Muscle layer of colon (tissue), 2 donors: ENCODE results near the gene KCNIP1.

Experiments
- H3K27ac ChIP-seq: one replicate; pipeline ENCODE4 v1.7.0; 2013; ENCODE audit warnings: low read depth, mild to moderate bottlenecking, low read length, moderate library complexity
- H3K27me3 ChIP-seq, 2 donors: one replicate each; pipeline ENCODE4 v1.7.0; 2013; ENCODE audit warnings: low read length in 2 of 2, mild to moderate bottlenecking in 2 of 2; ENCODE audit not compliant: insufficient read depth in 2 of 2, control insufficient read depth in 1 of 2
- H3K36me3 ChIP-seq: one replicate; pipeline ENCODE4 v1.7.0; 2013; ENCODE audit warnings: mild to moderate bottlenecking, low read length; ENCODE audit not compliant: insufficient read depth
- H3K4me1 ChIP-seq: one replicate; pipeline ENCODE4 v1.7.0; 2013; ENCODE audit warnings: mild to moderate bottlenecking, low read length; ENCODE audit not compliant: insufficient read depth
- H3K4me3 ChIP-seq, 2 donors: one replicate each; pipeline ENCODE4 v1.7.0; 2013; ENCODE audit warnings: low read length in 2 of 2, low read depth in 1 of 2, mild to moderate bottlenecking in 1 of 2, moderate library complexity in 1 of 2
- H3K9ac ChIP-seq: one replicate; pipeline ENCODE4 v1.7.0; 2013; ENCODE audit warnings: low read length
- H3K9me3 ChIP-seq: one replicate; pipeline ENCODE4 v1.7.0; 2013; ENCODE audit warnings: mild to moderate bottlenecking, low read length
- donor health status: abdominal sarcoma.
- donor health status: Adenocarcinoma of cecum.

Gene KCNIP1

DNA sequence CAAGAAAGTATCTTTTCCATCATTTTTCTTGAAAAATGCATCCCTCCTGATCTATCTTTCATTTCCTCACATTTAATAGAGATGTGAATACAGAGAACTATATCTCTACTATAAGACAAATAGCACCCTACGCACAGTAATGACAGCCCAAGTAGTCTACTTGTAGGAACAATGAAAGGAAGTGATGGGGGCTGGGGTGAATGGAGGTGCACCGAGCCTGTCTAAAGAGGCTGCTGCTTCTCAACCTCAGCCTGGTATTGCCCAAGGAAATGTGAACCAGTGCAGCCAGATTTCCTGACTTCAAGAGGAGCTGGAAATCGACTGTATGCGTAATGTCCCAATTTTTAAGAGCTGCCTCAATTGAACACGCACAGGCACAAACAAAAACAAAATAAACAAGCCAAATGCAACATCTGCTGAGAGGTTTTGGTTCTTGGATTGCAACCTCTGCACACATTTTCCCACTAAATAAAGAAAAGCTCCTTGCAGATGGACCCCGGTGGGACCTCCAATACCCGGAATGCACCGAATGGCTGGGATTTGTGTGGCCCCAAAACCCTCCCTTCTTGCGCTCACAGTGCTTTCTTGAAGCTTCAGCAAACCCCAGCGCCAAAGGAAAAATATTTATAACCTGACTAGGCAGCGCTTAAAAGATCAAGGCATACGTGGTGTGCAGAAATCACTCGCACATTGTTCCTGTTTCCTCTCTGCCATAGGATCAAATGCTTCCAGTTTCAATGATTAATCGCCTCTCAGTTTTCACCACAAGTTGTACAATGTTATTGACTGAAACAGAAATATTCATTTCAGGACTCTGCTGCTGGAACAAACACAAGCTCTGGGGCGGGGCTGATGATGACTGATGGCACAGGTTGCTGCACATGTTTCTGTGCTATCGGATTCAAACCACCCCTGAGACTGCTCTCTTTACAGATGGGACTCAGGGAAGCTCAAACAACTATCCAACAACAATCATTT, 68.3 kb downstream of the KCNIP1 start:
- H3K27me3 ChIP-seq = peaks cover 0 to 4% of the 10 kb centered on the region in 2 donors
- H3K36me3 ChIP-seq = no peaks in the 10 kb centered on the region
- H3K9ac ChIP-seq = no peak overlapping the region
- no peak overlapping the region for H3K4me3 ChIP-seq
- H3K9me3 ChIP-seq = peaks cover 8% of the 10 kb centered on the region
- no peak overlapping the region for H3K27ac ChIP-seq
- H3K4me1 ChIP-seq = no peaks in the 10 kb centered on the region

DNA sequence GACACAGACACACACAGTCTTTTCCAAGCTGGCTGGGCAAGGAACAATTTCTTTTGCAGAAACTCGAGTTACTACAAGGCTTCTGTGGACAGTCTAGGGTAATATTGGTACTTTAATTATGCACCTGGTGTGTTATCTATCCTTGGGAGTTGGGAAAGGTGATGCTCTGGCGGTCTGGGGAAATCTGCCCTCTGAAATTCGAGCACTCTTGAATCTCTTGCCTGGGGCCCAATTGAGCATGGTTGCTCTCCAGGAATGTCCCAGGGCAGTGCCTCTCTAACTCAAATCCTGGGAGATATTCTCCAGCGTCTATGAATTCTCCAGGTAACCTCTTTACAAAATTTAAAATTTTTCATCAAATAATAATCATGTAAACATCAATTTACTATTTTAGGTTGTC, 69.3 kb downstream of the KCNIP1 start:
- Histone ChIP-seq H3K27ac (no peak overlapping the region), H3K4me1 (no peaks in the 10 kb centered on the region), H3K27me3 (peaks cover 0 to 4% of the 10 kb centered on the region in 2 donors), H3K36me3 (no peaks in the 10 kb centered on the region), H3K4me3 (no peak overlapping the region), H3K9ac (no peak overlapping the region), H3K9me3 (peaks cover 8% of the 10 kb centered on the region)

DNA sequence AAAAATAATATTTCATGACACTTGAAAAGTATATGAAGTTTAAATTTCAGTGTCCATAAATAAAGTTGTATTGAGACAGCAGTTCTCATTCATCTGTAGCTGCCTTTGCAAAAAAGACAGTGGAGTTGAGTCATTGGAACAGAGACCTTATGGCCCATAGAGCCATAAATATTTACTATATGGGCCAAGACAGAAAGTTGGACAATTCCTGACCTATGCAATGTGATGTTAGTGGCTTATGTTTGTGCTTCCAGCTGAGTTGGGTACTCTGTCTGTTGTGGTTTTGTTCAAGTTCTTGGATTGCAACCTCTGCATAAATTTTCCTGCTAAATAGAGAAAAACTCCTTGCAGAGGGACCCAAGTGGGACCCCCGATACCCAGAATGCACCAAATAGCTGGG, 69.8 kb downstream of the KCNIP1 start:
- Histone ChIP-seq H3K9ac (no peak overlapping the region), H3K27me3 (peaks cover 0 to 4% of the 10 kb centered on the region in 2 donors)

DNA sequence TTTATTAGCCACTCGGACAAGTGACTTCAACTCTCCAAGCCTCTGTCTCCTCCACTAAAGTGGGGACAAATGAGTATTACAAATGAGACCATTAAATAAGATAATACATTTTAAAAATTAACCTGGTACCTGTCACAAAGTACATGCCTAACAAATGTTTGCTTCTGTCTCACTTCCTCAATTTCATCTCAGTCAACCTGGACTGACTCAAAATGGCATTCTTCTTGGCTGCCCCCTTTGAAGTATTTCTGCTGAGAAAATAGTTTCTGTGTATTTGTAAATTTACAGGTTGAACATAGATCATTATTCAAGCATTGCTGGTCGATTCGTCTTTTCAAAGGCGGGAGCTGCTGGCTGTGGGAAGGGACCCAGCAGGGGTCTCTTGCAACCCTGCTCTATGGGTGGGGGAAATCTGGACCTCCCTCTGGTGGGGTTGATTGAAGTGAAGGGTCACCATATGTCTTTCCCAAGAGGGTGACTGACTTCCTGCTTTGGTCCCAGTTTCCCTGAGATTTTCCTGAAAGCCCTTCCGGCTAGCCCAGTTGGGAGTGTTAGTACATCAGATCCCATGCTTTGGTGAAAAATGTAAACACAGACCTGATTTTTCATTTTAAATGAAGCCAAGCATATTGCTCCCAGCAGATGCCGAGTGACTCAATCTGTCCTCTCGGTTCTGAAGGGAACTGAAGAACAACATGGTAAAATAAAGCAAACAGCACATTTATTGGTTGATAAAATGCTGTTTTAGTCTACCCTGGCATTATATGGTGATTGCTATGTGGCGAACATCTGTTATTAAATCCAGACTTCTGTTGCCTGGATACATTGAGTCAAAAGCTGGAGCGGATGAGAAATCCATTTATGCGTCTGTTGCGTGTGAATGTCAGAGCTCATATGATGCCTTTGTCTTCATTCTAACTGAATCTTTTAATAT, 73.0 kb downstream of the KCNIP1 start:
- Histone ChIP-seq H3K4me1 (no peaks in the 10 kb centered on the region), H3K4me3 (no peak overlapping the region), H3K36me3 (no peaks in the 10 kb centered on the region), H3K9ac (no peak overlapping the region), H3K27ac (no peak overlapping the region), H3K27me3 (no peaks in the 10 kb centered on the region), H3K9me3 (peaks cover 8% of the 10 kb centered on the region)

More for the DNA sequence above, 69.8 kb downstream of the KCNIP1 start:
- Histone ChIP-seq H3K9me3 (peaks cover 8% of the 10 kb centered on the region), H3K36me3 (no peaks in the 10 kb centered on the region), H3K4me1 (no peaks in the 10 kb centered on the region), H3K4me3 (no peak overlapping the region), H3K27ac (no peak overlapping the region)

DNA sequence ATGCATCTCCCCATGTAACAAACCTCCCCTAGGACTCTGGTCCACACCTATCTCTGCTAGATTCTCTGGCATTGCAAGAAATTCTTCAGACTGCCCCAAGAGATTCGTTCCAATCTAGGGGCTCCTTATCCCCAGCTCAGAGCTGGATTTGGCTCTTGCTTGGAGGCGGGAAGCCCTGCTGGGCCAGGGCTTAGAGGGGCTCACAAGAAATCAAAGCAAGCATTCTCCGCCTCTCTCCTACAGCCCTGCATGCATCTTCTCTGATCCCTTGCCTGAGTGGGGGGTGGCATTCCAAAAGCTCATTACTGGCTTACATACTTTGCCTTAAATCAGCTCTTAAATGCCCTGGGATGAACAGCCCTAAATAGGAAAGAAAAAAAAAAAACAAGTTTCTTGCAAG, 75.8 kb downstream of the KCNIP1 start:
- Histone ChIP-seq H3K4me1 (no peaks in the 10 kb centered on the region), H3K36me3 (no peaks in the 10 kb centered on the region), H3K27me3 (no peaks in the 10 kb centered on the region), H3K27ac (no peak overlapping the region), H3K9me3 (peaks cover 8% of the 10 kb centered on the region), H3K9ac (no peak overlapping the region), H3K4me3 (no peak overlapping the region)

DNA sequence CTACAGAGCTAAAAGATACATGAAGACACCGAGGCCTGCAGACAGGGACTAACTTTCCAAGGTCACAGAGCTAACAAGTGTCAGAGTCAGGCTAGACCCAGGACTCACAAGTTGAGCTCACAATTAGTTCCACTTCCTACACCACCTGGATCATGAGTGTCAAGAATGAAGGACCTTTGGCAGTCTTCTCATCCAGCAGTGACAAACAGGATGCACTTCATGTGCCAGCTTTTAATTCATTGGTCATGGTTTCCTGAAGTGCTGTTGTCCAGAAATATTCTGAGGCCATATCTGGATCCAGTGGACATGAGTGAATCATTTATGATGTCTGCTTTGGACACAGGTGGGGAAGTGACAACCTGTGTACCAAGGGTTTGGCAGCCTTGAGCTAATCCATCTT, 77.4 kb downstream of the KCNIP1 start:
- Histone ChIP-seq H3K9ac (no peak overlapping the region), H3K27ac (no peak overlapping the region), H3K36me3 (no peaks in the 10 kb centered on the region), H3K4me1 (no peaks in the 10 kb centered on the region), H3K9me3 (peaks cover under 1% of the 10 kb centered on the region), H3K27me3 (no peaks in the 10 kb centered on the region), H3K4me3 (no peak overlapping the region)

DNA sequence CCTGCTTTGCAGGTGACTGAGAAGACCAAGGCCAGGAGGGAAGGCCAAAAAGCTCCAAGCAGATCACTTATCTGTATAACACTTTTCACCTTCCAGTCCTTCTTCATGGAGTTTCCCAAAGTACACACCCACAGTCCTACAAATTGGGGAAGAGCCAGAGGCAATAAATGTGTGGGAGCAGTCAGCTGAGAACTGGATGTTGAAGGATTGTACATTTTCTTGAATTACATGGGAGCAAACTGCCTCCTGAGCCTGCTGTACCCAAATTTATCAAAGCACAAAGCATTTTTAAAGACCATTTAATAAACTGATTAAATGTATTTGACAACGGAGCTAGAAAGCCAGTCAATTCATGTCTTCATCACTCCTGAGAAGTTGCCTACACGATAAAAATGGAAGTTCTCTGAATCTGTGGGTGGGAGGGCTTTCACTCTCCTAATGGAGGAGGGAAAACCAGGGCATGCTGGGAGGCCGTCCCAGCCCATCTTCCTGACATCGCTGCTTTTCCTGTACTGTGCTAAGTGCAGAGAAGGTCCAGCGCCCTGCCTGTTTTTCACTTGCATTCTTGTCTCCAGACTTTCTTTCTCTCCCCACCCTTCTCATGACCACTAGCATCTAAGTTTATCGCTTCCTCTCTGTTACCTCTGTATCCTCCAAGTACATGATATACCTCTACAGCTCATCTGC, 79.0 kb downstream of the KCNIP1 start:
- H3K9me3 ChIP-seq = no peaks in the 10 kb centered on the region
- no peaks in the 10 kb centered on the region for H3K36me3 ChIP-seq
- H3K9ac ChIP-seq = no peak overlapping the region
- H3K27me3 ChIP-seq = no peaks in the 10 kb centered on the region
- H3K27ac ChIP-seq = no peak overlapping the region
- no peaks in the 10 kb centered on the region for H3K4me1 ChIP-seq
- no peak overlapping the region for H3K4me3 ChIP-seq

DNA sequence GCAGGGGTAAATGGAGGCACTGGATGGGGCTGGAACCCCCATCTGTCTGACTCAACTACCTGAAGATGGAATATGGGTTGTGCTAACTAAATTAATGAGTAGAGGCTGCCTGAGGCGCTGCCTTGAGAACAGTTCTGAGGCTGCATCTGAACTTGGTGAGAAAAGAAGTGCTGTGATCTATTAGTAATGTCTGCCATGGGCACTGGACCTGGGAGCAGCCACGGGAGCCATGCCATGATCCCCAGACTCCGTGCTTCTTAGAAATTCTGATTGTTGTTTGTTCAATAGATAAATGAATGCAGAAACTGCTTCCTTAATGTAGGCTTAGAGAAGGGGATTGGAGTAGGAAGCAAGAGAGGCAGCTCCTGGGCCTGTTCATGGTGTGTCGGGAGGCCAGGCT, 80.2 kb downstream of the KCNIP1 start:
- Histone ChIP-seq H3K4me1 (no peaks in the 10 kb centered on the region), H3K4me3 (no peak overlapping the region), H3K36me3 (no peaks in the 10 kb centered on the region), H3K9ac (no peak overlapping the region), H3K27ac (no peak overlapping the region), H3K9me3 (no peaks in the 10 kb centered on the region), H3K27me3 (no peaks in the 10 kb centered on the region)

DNA sequence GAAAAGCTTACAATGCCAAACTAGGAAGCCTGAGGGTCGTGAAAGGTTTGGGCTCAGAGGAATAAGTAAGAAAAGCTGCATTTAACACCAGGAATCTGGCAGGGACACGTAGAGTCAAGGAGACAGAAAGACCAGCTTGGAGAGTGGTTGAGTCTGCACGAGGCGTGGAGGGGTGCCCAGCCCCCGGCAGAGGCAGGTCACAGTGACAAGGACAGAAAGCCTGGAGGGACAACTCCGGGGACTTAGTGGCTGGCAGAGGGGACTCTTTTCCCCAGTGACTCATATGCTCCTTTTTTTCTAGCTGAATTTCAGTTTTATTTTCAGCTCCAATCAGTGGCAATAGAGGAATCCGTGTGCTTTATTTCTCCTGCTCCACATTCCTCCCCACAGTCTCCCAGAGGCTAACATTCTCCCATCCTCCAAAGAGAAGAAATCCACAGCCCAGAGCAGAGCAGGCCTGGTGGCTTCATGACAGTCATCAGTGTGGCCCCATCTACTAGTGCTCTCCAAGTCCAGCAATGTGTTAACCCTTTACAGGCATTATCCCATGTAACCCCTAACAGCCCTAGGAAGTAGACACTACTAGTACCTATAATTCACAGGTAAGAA, 80.7 kb downstream of the KCNIP1 start:
- H3K36me3 ChIP-seq = no peaks in the 10 kb centered on the region
- no peaks in the 10 kb centered on the region for H3K4me1 ChIP-seq
- H3K4me3 ChIP-seq = no peak overlapping the region
- no peaks in the 10 kb centered on the region for H3K27me3 ChIP-seq
- no peak overlapping the region for H3K9ac ChIP-seq
- no peak overlapping the region for H3K27ac ChIP-seq
- H3K9me3 ChIP-seq = no peaks in the 10 kb centered on the region

DNA sequence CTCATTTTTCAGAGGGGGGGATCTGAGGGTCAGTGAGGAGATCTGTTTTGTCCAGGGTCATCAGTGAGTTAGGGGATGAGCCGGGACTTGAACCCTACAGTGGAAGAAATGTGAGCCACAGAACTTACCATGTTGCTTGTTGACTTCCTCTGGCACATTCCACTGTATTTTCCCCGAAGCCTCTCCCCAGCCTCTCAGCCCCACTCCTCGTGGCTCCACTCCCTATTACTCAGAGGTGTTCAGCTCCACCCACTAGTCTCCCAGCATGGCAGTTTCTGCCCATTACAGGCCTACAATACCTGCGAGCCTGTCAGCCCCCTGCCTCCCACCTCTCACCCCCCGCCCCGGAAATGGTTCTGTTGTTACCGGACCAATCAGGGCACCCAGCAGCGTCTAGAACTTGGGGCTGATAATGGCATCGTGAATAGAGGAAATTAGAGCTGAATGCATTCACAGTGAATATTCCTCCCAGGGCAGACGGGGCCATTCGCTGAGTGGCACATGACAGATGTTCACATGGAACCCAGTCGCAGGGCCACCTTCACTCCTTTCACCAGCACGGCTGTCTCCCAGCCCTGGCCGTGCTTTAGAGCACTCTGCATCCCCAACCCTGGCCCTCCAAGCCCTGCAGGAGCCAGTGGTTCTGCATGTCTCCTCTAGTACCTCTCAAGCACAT, 81.6 kb downstream of the KCNIP1 start:
- H3K4me3 ChIP-seq = no peak overlapping the region
- no peaks in the 10 kb centered on the region for H3K36me3 ChIP-seq
- H3K27me3 ChIP-seq = no peaks in the 10 kb centered on the region
- no peaks in the 10 kb centered on the region for H3K9me3 ChIP-seq
- no peak overlapping the region for H3K9ac ChIP-seq
- H3K4me1 ChIP-seq = no peaks in the 10 kb centered on the region
- H3K27ac ChIP-seq = no peak overlapping the region
